HepG2 (cell line): Measurements from ENCODE around the gene FAM111A. TPM values are rescaled to one million over a fixed set of nuclear protein-coding genes. Genes with fewer than 3 reads are reported as not detected.
A peak's percentile ranks its signal among the peaks of the same experiment; 100 is the strongest.
"Not testable (repeated sequence)": the region's sequence is repeated elsewhere in the genome, so short reads cannot be mapped to it uniquely, and the experiment has no call there.

Experiments used
- ATAC-seq: fragments of 200-7000 bp; cut with Tn5 transposase; 3 replicates; pipeline ENCODE4 v1.9.1; 2020; ENCODE audit warnings: mild to moderate bottlenecking, moderate library complexity
- BruUV-seq: library from RNA; stranded (reverse); fragments of 400-500 nt; replicated peaks from 2 replicates; lab custom pipeline; 2021; lab: Mats Ljungman, UMichigan
- CTCF ChIA-PET: fragments of 300-600 bp; formaldehyde crosslinking; extraction: SDS; loops from one replicate; lab custom pipeline; 2021; ENCODE audit warnings: low total read pairs, inconsistent platforms, low intra/inter-chr PET ratio; lab: Yijun Ruan, JAX
- POLR2A ChIA-PET: fragments of 350-600 bp; sonication (Branson Sonifier 250); formaldehyde crosslinking; loops from one replicate; lab custom pipeline; 2020; ENCODE audit warnings: antibody characterized with exemption, inconsistent platforms; lab: Yijun Ruan, JAX
- DNase-seq: peaks from one replicate; pipeline ENCODE4 v3.0.0-alpha.2; 2015; ENCODE audit warnings: low spot score
- FAIRE-seq: peaks from 3 replicates; lab custom pipeline; 2011; peaks lifted over from hg19 to GRCh38; lab: Jason Lieb, UNC
- H2AFZ ChIP-seq: one replicate; pipeline ENCODE4 v1.6.1; 2011; ENCODE audit warnings: low read length, inconsistent platforms
- H3K27ac ChIP-seq: fragments of 300-600 bp; 3 replicates; pipeline ENCODE4 v1.8.0; 2011; ENCODE audit warnings: mixed run types, mild to moderate bottlenecking, mixed read lengths, low read length, inconsistent platforms; ENCODE audit not compliant: insufficient read depth; ENCODE audit errors: extremely low read length
- H3K27me3 ChIP-seq, 2 experiments: fragments of 200-600 bp in 1 of 2; 2 replicates in 1 of 2; 3 replicates in 1 of 2; pipeline versions ENCODE4 v1.6.0 to v1.8.0; 2011; ENCODE audit warnings: low read length in 2 of 2, mild to moderate bottlenecking in 2 of 2, moderate library complexity in 2 of 2, inconsistent platforms in 1 of 2; ENCODE audit not compliant: insufficient read depth in 2 of 2, control insufficient read depth in 1 of 2
- H3K36me3 ChIP-seq, 2 experiments: fragments of 200-600 bp in 1 of 2; replicated peaks in 1 of 2; 2 replicates in 1 of 2; 3 replicates in 1 of 2; pipeline versions ENCODE4 v1.5.1 to v1.8.0; 2011; ENCODE audit warnings: low read length in 2 of 2, inconsistent platforms in 1 of 2; ENCODE audit not compliant: insufficient read depth in 2 of 2, control insufficient read depth in 1 of 2
- H3K4me1 ChIP-seq: 2 replicates; pipeline ENCODE4 v1.5.1; 2012; ENCODE audit warnings: low read length, inconsistent platforms; ENCODE audit not compliant: insufficient read depth
- H3K4me2 ChIP-seq: 2 replicates; pipeline ENCODE4 v1.6.0; 2011; ENCODE audit warnings: low read depth, low read length, inconsistent platforms
- H3K4me3 ChIP-seq, 3 experiments: fragments of 200-600 bp in 1 of 3; sonication (generic), shearing (Covaris generic) in 1 of 3; replicated peaks in 1 of 3; 2 replicates each; pipeline ENCODE4 v1.5.1; 2011 to 2016; ENCODE audit warnings: low read length in 3 of 3, inconsistent platforms in 2 of 3, low read depth in 2 of 3, mild to moderate bottlenecking in 2 of 3, control low read depth in 1 of 3, mixed read lengths in 1 of 3; ENCODE audit not compliant: insufficient read depth in 1 of 3
- H3K79me2 ChIP-seq: one replicate; pipeline ENCODE4 v1.6.1; 2011; ENCODE audit warnings: low read length, inconsistent platforms; ENCODE audit not compliant: insufficient read depth
- H3K9ac ChIP-seq: 2 replicates; pipeline ENCODE4 v1.6.0; 2011; ENCODE audit warnings: mild to moderate bottlenecking, low read depth, low read length, inconsistent platforms; ENCODE audit not compliant: insufficient read depth
- H3K9me3 ChIP-seq: 2 replicates; pipeline ENCODE4 v1.5.1; 2012; ENCODE audit warnings: mild to moderate bottlenecking, low read length
- H4K20me1 ChIP-seq: 2 replicates; pipeline ENCODE4 v1.6.0; 2011; ENCODE audit warnings: inconsistent platforms, mild to moderate bottlenecking, low read length, moderate library complexity; ENCODE audit not compliant: insufficient read depth
- MAFG ChIP-seq: sonication (generic); formaldehyde crosslinking; IDR thresholded peaks from 2 replicates; pipeline ENCODE4 v1.5.1; 2020; ENCODE audit warnings: mild to moderate bottlenecking, missing genetic modification reagents
- SMC3 ChIP-seq: IDR thresholded peaks from 2 replicates; pipeline ENCODE4 v1.6.1; 2011; ENCODE audit warnings: low read length, improper control_type of control experiment
- STAG1 ChIP-seq: sonication (generic); formaldehyde crosslinking; IDR thresholded peaks from 2 replicates; pipeline ENCODE4 v1.4.0; 2020; ENCODE audit warnings: missing genetic modification reagents
- WGBS: methylation state at CpG from one replicate; pipeline ENCODE4 v1.1.6; 2017; ENCODE audit warnings: low lambda C conversion rate; 5-methylcytosine and 5-hydroxymethylcytosine counted together
- in situ Hi-C: cut with HindIII; loops from 2 replicates; pipeline ENCODE4 v1.10.0; 2017; ENCODE audit warnings: low pct_unique_long_range_greater_than_20kb; ENCODE audit not compliant: extremely low pct_ligation_motif_present
- intact Hi-C: fragments of 100-400 bp; cut with micrococcal nuclease; formaldehyde crosslinking; loops from one replicate; pipeline ENCODE4 v1.10.0; 2022; ENCODE audit not compliant: unreplicated experiment
- polyA plus RNA-seq, 8 experiments: library from polyadenylated mRNA; depleted of rRNA in 3 of 8; stranded (reverse) in 7 of 8; unstranded in 1 of 8; fragments of >200 nt; fragmentation: Illumina TruSeq in 4 of 8; extraction: Trizol in 4 of 8; gene quantifications; 2 replicates each; pipeline versions ENCODE4 v1.2.1 to v1.2.3, GENCODE V29; 2011 to 2016; ENCODE audit warnings: low read depth in 4 of 8, missing spikeins in 1 of 8, mixed read lengths in 1 of 8; ENCODE audit not compliant: insufficient read depth in 1 of 8
- total RNA-seq, 5 experiments: library from RNA; depleted of rRNA; stranded (reverse); fragments of >200 nt; fragmentation: Illumina TruSeq; extraction: Trizol; gene quantifications; 2 replicates each; pipeline ENCODE4 v1.2.3, GENCODE V29; 2016; ENCODE audit warnings: low read depth in 1 of 5
- TF ChIP-seq, protein P1 (sequence below): sonication (generic); formaldehyde crosslinking; IDR thresholded peaks from 2 replicates; pipeline ENCODE4 v1.5.0; 2020; ENCODE audit warnings: mild to moderate bottlenecking, missing genetic modification reagents, moderate library complexity

The FAM111A gene
- total and polyA plus RNA-seq, 2 of the 13 experiments (the other 11 are each of a cell fraction or from before 2014, with no cell fraction given), result 3.2 to 13.5 TPM

DNA sequence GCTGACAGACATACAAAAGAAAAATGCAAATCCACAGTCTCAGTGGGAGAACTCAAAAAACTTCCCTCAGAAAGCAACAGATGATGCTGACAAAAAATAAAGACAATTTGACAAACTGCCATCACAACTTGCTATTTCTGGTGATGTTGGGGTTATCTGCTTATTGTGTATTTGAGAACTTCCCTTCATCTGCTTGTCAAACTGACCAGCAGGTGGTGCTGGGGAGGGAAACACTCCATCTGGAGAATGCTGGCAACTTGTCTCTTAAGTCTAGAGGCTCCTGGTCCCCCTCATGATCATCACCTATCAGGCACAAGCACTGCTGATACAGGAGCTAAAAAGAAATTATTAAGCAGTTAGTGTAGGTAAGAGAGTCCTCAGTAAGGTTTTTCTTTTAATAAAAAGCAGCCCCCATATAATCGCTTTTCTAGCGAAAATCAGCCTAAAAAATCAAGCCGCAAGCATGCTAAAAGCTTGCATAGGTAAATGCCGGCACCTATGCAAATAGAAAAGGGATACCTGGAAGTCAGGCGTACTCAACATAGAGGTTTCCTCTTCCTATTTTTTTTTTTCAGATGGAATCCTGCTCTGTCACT, 45.4 kb upstream of the FAM111A start:
- no peak overlapping the region for H3K27ac ChIP-seq
- TF ChIP-seq STAG1 (CRISPR knock-in tag), result peak; percentile 45
- TF ChIP-seq SMC3, result peak; percentile 77
- no peak for TF ChIP-seq MAFG (CRISPR knock-in tag)
- TF ChIP-seq, protein P1, sequence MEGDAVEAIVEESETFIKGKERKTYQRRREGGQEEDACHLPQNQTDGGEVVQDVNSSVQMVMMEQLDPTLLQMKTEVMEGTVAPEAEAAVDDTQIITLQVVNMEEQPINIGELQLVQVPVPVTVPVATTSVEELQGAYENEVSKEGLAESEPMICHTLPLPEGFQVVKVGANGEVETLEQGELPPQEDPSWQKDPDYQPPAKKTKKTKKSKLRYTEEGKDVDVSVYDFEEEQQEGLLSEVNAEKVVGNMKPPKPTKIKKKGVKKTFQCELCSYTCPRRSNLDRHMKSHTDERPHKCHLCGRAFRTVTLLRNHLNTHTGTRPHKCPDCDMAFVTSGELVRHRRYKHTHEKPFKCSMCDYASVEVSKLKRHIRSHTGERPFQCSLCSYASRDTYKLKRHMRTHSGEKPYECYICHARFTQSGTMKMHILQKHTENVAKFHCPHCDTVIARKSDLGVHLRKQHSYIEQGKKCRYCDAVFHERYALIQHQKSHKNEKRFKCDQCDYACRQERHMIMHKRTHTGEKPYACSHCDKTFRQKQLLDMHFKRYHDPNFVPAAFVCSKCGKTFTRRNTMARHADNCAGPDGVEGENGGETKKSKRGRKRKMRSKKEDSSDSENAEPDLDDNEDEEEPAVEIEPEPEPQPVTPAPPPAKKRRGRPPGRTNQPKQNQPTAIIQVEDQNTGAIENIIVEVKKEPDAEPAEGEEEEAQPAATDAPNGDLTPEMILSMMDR (CRISPR knock-in tag), result peak; percentile 73
- TF ChIP-seq, all 625 proteins: peak for 3
- Histone ChIP-seq H3K9me3 (no peaks in the 10 kb centered on the region), H3K4me3 (no peak overlapping the region), H3K9ac (no peak overlapping the region), H3K4me1 (no peaks in the 10 kb centered on the region), H3K4me2 (no peak overlapping the region), H3K36me3 (no peaks in the 10 kb centered on the region), H4K20me1 (no peaks in the 10 kb centered on the region), H2AFZ (no peak overlapping the region), H3K27me3 (no peaks in the 10 kb centered on the region), H3K79me2 (no peaks in the 10 kb centered on the region)
- ATAC-seq (peak; percentile 77), DNase-seq (peak; percentile 60), FAIRE-seq (peak; percentile 60)
- intact Hi-C loops, result loop anchor here (1.0 kb wide), 2 partner anchors 39 to 61 kb away; no protein-coding TSS in a partner anchor
- CTCF ChIA-PET, result interaction anchor here (0.7 to 3.9 kb wide), 3 partner anchors 37 to 61 kb away, joined by 3 to 42 read pairs (median 18); no protein-coding TSS in a partner anchor
- in situ Hi-C loops, result loop anchor here (5.0 kb wide), 1 partner anchor 40 kb away; no protein-coding TSS in a partner anchor
- 75% methylated on average over 5 of the region's 5 CpGs for WGBS
- POLR2A ChIA-PET, result no interaction called here
- BruUV-seq, result no TSS peak

DNA sequence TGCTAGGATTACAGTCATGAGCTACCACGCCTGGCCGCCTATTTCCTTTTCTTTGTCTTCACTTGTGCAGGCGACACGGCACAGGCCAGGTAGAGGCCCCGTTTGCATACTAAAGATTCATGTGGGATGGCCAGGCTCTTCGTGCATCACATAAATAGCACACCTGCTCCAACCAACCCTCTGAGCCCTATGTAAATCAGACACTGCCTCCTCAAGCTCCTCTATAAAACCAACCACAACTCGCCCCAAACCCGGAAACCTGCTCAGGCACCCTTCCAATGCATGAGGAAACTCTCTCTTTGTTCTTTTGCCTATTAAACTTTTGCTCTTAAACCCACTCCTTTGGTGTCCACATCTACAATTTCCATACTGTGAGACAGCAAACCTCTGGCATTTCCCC, 44.7 kb upstream of the FAM111A start:
- intact Hi-C loops (loop anchor here (1.0 kb wide), 2 partner anchors 38 to 60 kb away; no protein-coding TSS in a partner anchor), in situ Hi-C loops (loop anchor here (5.0 kb wide), 1 partner anchor 39 kb away; no protein-coding TSS in a partner anchor)
- DNase-seq, BruUV-seq, H3K4me2 ChIP-seq, FAIRE-seq, H3K79me2 ChIP-seq, H3K9me3 ChIP-seq, ATAC-seq, H3K27me3 ChIP-seq, H3K27ac ChIP-seq, H3K4me3 ChIP-seq, H3K4me1 ChIP-seq, H3K9ac ChIP-seq, POLR2A ChIA-PET, H2AFZ ChIP-seq, H4K20me1 ChIP-seq, H3K36me3 ChIP-seq: not testable (repeated sequence)
- WGBS, result 50% methylated on average over 8 of the region's 8 CpGs
- CTCF ChIA-PET, result interaction anchor here (2.1 to 3.9 kb wide), 2 partner anchors 38 to 60 kb away, joined by 18 to 42 read pairs; no protein-coding TSS in a partner anchor
